Heart left ventricle (tissue), 16 donors: ENCODE data around the gene FLVCR2. TPM values are rescaled to one million over a fixed set of nuclear protein-coding genes. Genes with fewer than 3 reads are reported as not detected.

Experiments used
- ATAC-seq, 4 donors: fragments of 200-7000 bp; cut with Tn5 transposase; one replicate each; pipeline ENCODE4 v1.9.1; 2020 to 2022; ENCODE audit warnings: moderate library complexity in 4 of 4, mild to moderate bottlenecking in 3 of 4, moderate number of reproducible peaks in 1 of 4
- DNase-seq, 5 donors: peaks; one replicate each; pipeline ENCODE4 v3.0.0-alpha.2; 2020
- H3K27ac ChIP-seq, 12 donors: fragments of 200-600 bp; sonication (generic) in 4 of 12; one replicate each; pipeline versions ENCODE4 v1.5.0 to v1.8.0; 2016 to 2022; ENCODE audit warnings: mild to moderate bottlenecking in 2 of 12
- H3K27me3 ChIP-seq, 9 donors: fragments of 200-600 bp; sonication (generic) in 2 of 9; one replicate each; pipeline versions ENCODE4 v1.5.1 to v1.8.0; 2016 to 2022; ENCODE audit warnings: mild to moderate bottlenecking in 3 of 9
- H3K36me3 ChIP-seq, 9 donors: fragments of 200-600 bp; sonication (generic) in 2 of 9; one replicate each; pipeline versions ENCODE4 v1.5.0 to v1.8.0; 2018 to 2022; ENCODE audit warnings: mild to moderate bottlenecking in 2 of 9
- H3K4me1 ChIP-seq, 12 donors: fragments of 200-600 bp; sonication (generic) in 4 of 12; one replicate each; pipeline versions ENCODE4 v1.5.0 to v1.8.0; 2016 to 2022; ENCODE audit warnings: mild to moderate bottlenecking in 3 of 12
- H3K4me3 ChIP-seq, 12 donors: fragments of 200-600 bp; sonication (generic) in 4 of 12; one replicate each; pipeline versions ENCODE4 v1.5.0 to v1.8.0; 2017 to 2022; ENCODE audit warnings: mild to moderate bottlenecking in 9 of 12, moderate library complexity in 4 of 12
- H3K9me3 ChIP-seq, 12 donors: fragments of 200-600 bp; sonication (generic) in 4 of 12; one replicate each; pipeline versions ENCODE4 v1.5.0 to v1.8.0; 2016 to 2022; ENCODE audit warnings: mild to moderate bottlenecking in 1 of 12
- CTCF ChIP-seq, 12 donors: fragments of 200-600 bp; sonication (generic) in 4 of 12; IDR thresholded peaks; one replicate each; pipeline versions ENCODE4 v1.5.0 to v1.8.0; 2018 to 2022; ENCODE audit warnings: antibody characterized with exemption in 12 of 12, mild to moderate bottlenecking in 5 of 12
- POLR2A ChIP-seq, 2 donors: fragments of 450-650 bp; IDR thresholded peaks; one replicate each; pipeline ENCODE4 v1.6.1; 2017; ENCODE audit warnings: antibody characterized with exemption in 2 of 2, mild to moderate bottlenecking in 2 of 2, moderate library complexity in 2 of 2
- WGBS, 4 donors: extraction: QIAGEN DNeasy Blood & Tissue Kit in 2 of 4; methylation state at CpG; one replicate each; pipeline versions ENCODE4 v1.1.5 to v1.1.7; 2013 to 2018; 5-methylcytosine and 5-hydroxymethylcytosine counted together
- intact Hi-C, 10 donors: fragments of 100-400 bp; cut with DNase I; formaldehyde crosslinking; loops; one replicate each; pipeline versions ENCODE4 v1.11.1 to v1.14.2; 2022
- polyA plus RNA-seq, 2 donors: library from polyadenylated mRNA; stranded (reverse); fragments of 200-250 nt; gene quantifications; one replicate each; pipeline ENCODE4 v1.2.3, GENCODE V29; 2013
- total RNA-seq, 9 donors: library from RNA; depleted of rRNA in 2 of 9; stranded (reverse); fragments of >200 nt in 2 of 9; fragmentation: NEBNext Ultra II Directional in 3 of 9; extraction: Animal tissue kit (Norgen Biotek cat#: 25700) in 3 of 9; gene quantifications; one replicate each; pipeline versions ENCODE4 v1.1.0 to v1.2.4, GENCODE V29; 2016 to 2023
- donor health status: ischemic (EF 13 %, LVEDD 7.1; RV severe dilation, severe dysfunction).
- donor health status: healthy with polysubstance abuse.
- donor health status: DM: no; HTN: yes; CAD: no.
- donor health status: DM: no; HTN: no; CAD: no.
- donor health status: ischemic (EF 25% LVEDD 6.9; RV normal size, moderate dysfunction).
- donor health status: ischemic (EF 25% LVEDD 5.7; RV mildly dilated, moderate dysfunction).
- donor health status: healthy.
- donor health status: DM: yes; HTN: yes; CAD: no.
- donor health status: ischemic (EF 35%, LVEDD 5.7; RV mildly dilated, moderate dysfunction).
- donor health status: nonischemic (EF 11% LVEDD 7.7; RV severe dilation, severe dysfunction).
- donor health status: DM: yes; HTN: yes; CAD: no.
- donor health status: PGD.
- donor health status: ischemic (EF 29% LVEDD 5.4; RV normal size, mild dysfunction).
- donor health status: nonischemic (EF 23%, LVEDD 6.1; RV moderate dilation, normal function).

FLVCR2 gene
- total and polyA plus RNA-seq, 11 donors, result 0.50 to 11.7 (median 1.6) TPM

GRCh38 chr14:75660630-75661498 lies 82.4 kb downstream of the FLVCR2 start, which contains the start of the genes ERG28 and TTLL5:
Gene ERG28 (minus strand): TSS chr14:75660876. CDS start chr14:75657502, 3,374 bp downstream.
Gene TTLL5 (plus strand): TSS chr14:75661246. CDS start chr14:75663150, 1,904 bp downstream.
- no peaks in the 10 kb centered on the region for H3K9me3 ChIP-seq
- intact Hi-C loops, result loop anchor here in 1 of 10 donors (10.0 kb wide), 1 partner anchor 526 kb away; no protein-coding TSS in a partner anchor
- DNase-seq (peak; percentile 96 to 98 (median 97)), ATAC-seq (peak; percentile 98 to 99 (median 98))
- peak in 1 of 2 donors; percentile 58 for TF ChIP-seq POLR2A (IDR thresholded peaks at IDR 0.05)
- TF ChIP-seq CTCF (IDR thresholded peaks at IDR 0.05), result no peak
- peak within 1 kb of the TSS; percentile 53 to 98 (median 84) for H3K4me3 ChIP-seq
- no peaks in the 10 kb centered on the region for H3K27me3 ChIP-seq
- 0 to 1% (median 1%) methylated on average over 46 to 60 of the region's 60 CpGs for WGBS, 4 donors
- H3K27ac ChIP-seq, result peak within 1 kb of the TSS in 11 of 12 donors; percentile 75 to 89 (median 83)
- H3K36me3 ChIP-seq, result peaks cover 0 to 40% (median 24%) of the 10 kb centered on the region in 9 donors
- peaks cover 0 to 31% (median 14%) of the 10 kb centered on the region in 12 donors for H3K4me1 ChIP-seq

- Histone ChIP-seq H3K27me3 (no peaks in the 10 kb centered on the region), H3K9me3 (no peaks in the 10 kb centered on the region), H3K27ac (peak overlapping the region in 11 of 12 donors; percentile 75 to 89 (median 83)), H3K4me1 (peaks cover 0 to 31% (median 14%) of the 10 kb centered on the region in 12 donors), H3K36me3 (peaks cover 0 to 40% (median 28%) of the 10 kb centered on the region in 9 donors), H3K4me3 (peak overlapping the region; percentile 53 to 98 (median 84))
- peak in 3 of 4 donors; percentile 1 to 21 (median 3) for ATAC-seq
- 0% methylated on average over 11 to 18 of the region's 18 CpGs for WGBS, 4 donors
- no peak for DNase-seq
- TF ChIP-seq CTCF (IDR thresholded peaks at IDR 0.05), result no peak
- TF ChIP-seq POLR2A (IDR thresholded peaks at IDR 0.05), result no peak
- intact Hi-C loops, result loop anchor here in 1 of 10 donors (10.0 kb wide), 1 partner anchor 527 kb away; no protein-coding TSS in a partner anchor
Observed at GRCh38 chr14:75661499-75661814, 83.0 kb downstream of the FLVCR2 start.

- no peak overlapping the region for H3K4me3 ChIP-seq
- H3K4me1 ChIP-seq, result peaks cover 0 to 31% (median 12%) of the 10 kb centered on the region in 12 donors
- TF ChIP-seq POLR2A (IDR thresholded peaks at IDR 0.05), result no peak
- TF ChIP-seq CTCF (IDR thresholded peaks at IDR 0.05), result no peak
- no peaks in the 10 kb centered on the region for H3K9me3 ChIP-seq
- intact Hi-C loops, result loop anchor here in 1 of 10 donors (10.0 kb wide), 1 partner anchor 528 kb away; no protein-coding TSS in a partner anchor
- no peak for DNase-seq
- H3K27ac ChIP-seq, result no peak overlapping the region
- 53 to 67% (median 58%) methylated on average over 3 of the region's 3 CpGs for WGBS, 4 donors
- H3K27me3 ChIP-seq, result no peaks in the 10 kb centered on the region
- H3K36me3 ChIP-seq, result peaks cover 0 to 34% (median 17%) of the 10 kb centered on the region in 9 donors
- ATAC-seq, result no peak
Observed at GRCh38 chr14:75662966-75663365, 84.5 kb downstream of the FLVCR2 start.
